Fibroblast of villous mesenchyme (primary cell): ENCODE measurements around the gene PTPN20. TPM values are rescaled to one million over a fixed set of nuclear protein-coding genes. Genes with fewer than 3 reads are reported as not detected.

Experiments used
- DNase-seq: peaks from one replicate; pipeline ENCODE4 v3.0.0-alpha.2; 2010; ENCODE audit warnings: low read depth
- H3K4me3 ChIP-seq: 2 replicates; pipeline ENCODE4 v1.5.1; 2011; ENCODE audit warnings: low read depth, mild to moderate bottlenecking, low read length
- CTCF ChIP-seq: IDR thresholded peaks from 2 replicates; pipeline ENCODE4 v1.5.1; 2012; ENCODE audit warnings: low read depth, mild to moderate bottlenecking, low read length; ENCODE audit not compliant: insufficient read depth
- total RNA-seq: library from RNA; depleted of rRNA; stranded (reverse); fragments of >200 nt; gene quantifications from 2 replicates; pipeline ENCODE4 v1.2.3, GENCODE V29; 2012

The PTPN20 gene
- total RNA-seq, 1 donor, result 0.43 TPM

DNA sequence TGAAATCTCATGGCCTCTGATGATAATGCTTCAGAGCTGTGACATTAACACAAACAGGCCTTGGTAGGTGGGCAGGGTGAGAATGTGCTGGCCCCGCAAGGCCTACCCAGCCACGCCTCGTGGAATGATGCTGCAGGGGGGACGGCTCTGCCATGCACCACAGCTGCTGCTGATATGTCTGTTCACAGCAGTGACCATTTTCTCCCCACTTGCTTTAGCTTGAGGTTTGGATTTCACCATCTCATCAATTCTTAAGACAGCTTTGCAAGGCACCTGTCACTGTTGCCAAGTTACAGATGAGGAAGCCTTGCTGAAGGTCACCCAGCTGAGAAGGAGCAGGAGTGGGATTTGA, 128.3 kb downstream of the PTPN20 start:
- no peak overlapping the region for H3K4me3 ChIP-seq
- no peak for TF ChIP-seq CTCF
- no peak for DNase-seq

DNA sequence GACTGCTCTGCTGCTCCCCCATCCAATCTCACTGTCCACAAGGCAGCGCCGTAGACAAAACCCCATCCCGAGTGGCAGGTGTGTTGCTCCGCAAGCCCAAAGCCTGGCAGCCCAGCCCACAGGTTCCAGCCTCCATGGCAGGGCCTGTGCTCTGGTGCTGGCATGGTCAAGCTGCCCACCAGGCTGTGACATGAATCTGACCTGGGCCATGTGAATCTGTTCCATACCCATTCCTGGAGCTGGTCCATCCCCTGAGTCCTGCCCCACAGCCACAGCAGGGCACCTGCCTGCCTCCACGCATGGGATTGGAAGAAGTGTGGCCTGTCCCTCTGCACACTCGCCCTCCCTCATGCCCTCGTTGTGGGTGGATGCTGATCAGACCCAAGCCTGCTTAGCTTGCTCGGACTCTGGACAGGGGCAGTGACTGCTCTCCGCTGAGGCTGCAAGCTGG, 128.8 kb downstream of the PTPN20 start:
- H3K4me3 ChIP-seq, result no peak overlapping the region
- no peak for TF ChIP-seq CTCF
- no peak for DNase-seq

DNA sequence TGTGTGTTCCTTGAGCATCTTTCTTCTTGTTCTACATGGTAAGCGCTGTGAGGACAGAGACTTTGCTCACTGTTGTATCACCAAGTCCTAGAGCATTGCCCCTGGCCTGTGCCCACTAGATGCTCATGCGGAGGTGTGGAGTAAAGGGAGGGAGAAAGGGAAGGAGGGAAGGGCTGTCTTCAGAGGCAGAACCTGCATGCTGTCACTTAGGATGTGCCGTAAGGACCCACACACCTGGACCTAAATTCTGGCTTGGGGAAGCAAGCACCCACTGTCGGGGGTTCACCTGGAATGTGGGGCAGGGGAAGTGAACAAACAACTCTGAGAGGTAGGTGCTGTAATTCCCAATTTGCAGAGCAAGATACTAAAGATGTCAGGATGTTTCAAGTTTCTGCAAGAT, 129.5 kb downstream of the PTPN20 start:
- TF ChIP-seq CTCF, result no peak
- H3K4me3 ChIP-seq, result no peak overlapping the region
- DNase-seq, result no peak

DNA sequence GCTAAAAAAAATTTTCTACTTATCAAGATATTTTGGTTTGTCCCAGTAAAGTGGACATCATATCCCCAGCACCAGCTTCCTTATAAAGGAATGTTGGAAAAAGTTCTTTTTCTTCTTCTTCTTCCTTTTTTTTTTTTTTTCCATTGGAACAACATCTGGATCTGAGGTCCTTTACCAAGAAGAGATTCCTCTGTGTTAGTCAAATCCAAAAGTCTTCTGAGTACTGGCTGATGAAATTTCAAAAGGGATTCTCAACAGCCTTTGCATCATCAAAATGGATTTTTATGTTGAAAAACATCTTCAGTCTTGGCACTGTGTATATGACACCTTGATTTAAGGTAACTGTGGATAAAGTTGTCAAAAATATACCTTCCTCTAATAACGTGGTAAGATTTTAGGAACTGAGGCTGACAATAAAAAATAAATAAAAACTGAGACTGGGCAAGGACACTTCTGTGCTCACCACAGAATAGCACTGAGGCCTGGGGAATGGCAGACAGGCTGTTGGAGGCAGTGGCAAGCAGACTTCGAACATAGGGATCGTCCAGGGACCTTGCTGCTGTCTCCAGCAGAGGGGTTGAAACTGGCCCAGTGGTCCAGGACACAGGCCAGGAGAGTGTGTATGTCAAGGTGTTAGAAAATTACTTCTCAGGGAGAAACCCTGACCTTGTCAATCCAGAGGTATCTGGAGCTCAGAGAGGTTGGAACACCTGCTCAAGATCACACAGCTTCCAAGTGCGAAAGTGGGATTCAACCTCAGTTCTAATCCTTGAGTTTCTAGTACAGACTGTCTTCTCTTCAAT, 130.4 kb downstream of the PTPN20 start:
- H3K4me3 ChIP-seq, result no peak overlapping the region
- DNase-seq, result no peak
- TF ChIP-seq CTCF, result no peak

DNA sequence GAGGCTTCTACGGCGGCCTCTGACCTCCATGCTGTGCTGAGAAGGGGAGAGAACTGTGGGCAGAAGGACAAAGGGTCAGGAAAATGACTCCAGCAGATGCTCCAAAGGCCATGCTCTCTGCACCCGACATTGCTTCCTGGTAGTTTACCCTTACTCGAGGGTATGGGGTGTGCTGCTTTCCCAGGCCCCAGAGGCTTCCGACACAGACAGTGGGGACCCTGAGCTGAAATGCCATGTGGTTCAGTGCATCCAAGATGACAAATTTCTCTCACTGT, 130.9 kb downstream of the PTPN20 start:
- no peak for DNase-seq
- TF ChIP-seq CTCF, result no peak

GRCh38 chr10:47042780-47043750, 131.8 kb downstream of the PTPN20 start:
- DNase-seq, result no peak
- TF ChIP-seq CTCF, result no peak

More for the DNA sequence above, 130.9 kb downstream of the PTPN20 start:
- H3K4me3 ChIP-seq, result no peak overlapping the region

More at GRCh38 chr10:47042780-47043750, 131.8 kb downstream of the PTPN20 start:
- no peak overlapping the region for H3K4me3 ChIP-seq
